IPS DF 4.7 (cell line): ENCODE measurements around the gene MTMR1.
A peak's percentile ranks its signal among the peaks of the same experiment; 100 is the strongest.

Source experiments
- DNase-seq: peaks from one replicate; pipeline ENCODE4 v3.0.0-alpha.2; 2013; ENCODE audit warnings: low spot score; ENCODE audit errors: extremely low read depth

The MTMR1 gene

GRCh38 chrX:150762258-150763165, 69.3 kb downstream of the MTMR1 start:
- no peak for DNase-seq

- no peak for DNase-seq
These were observed 70.2 kb downstream of the MTMR1 start for GRCh38 chrX:150763303-150763797.

- no peak for DNase-seq
These were observed 70.6 kb downstream of the MTMR1 start for GRCh38 chrX:150763810-150764209.

- DNase-seq, result no peak
These were observed 72.0 kb downstream of the MTMR1 start for GRCh38 chrX:150765237-150765636.

- DNase-seq, result no peak
These were observed 72.7 kb downstream of the MTMR1 start for GRCh38 chrX:150765782-150766350.

GRCh38 chrX:150766351-150767044, 73.3 kb downstream of the MTMR1 start:
- DNase-seq, result no peak

GRCh38 chrX:150767045-150767395, 73.8 kb downstream of the MTMR1 start:
- no peak for DNase-seq

GRCh38 chrX:150767475-150768131, 74.4 kb downstream of the MTMR1 start:
- no peak for DNase-seq

GRCh38 chrX:150768132-150768485, 74.9 kb downstream of the MTMR1 start:
- DNase-seq, result no peak

GRCh38 chrX:150768580-150769190, 75.5 kb downstream of the MTMR1 start:
- DNase-seq, result no peak

- no peak for DNase-seq
These were observed 76.2 kb downstream of the MTMR1 start for GRCh38 chrX:150769408-150769807.

- DNase-seq, result no peak
These were observed 77.4 kb downstream of the MTMR1 start for GRCh38 chrX:150770623-150771022.

- no peak for DNase-seq
These were observed 77.9 kb downstream of the MTMR1 start for GRCh38 chrX:150771116-150771515.

- peak; percentile 28 for DNase-seq
These were observed 79.2 kb downstream of the MTMR1 start for GRCh38 chrX:150772150-150772970.

GRCh38 chrX:150773117-150773516, 79.9 kb downstream of the MTMR1 start:
- no peak for DNase-seq

- no peak for DNase-seq
These were observed 80.4 kb downstream of the MTMR1 start for GRCh38 chrX:150773634-150774033.

- no peak for DNase-seq
These were observed 81.8 kb downstream of the MTMR1 start for GRCh38 chrX:150774798-150775568.

- no peak for DNase-seq
These were observed 82.6 kb downstream of the MTMR1 start for GRCh38 chrX:150775569-150776350.
